ENCODE results near the gene CLSTN3.

GRCh38 chr12:7171854-7172253 lies 41.7 kb downstream of the CLSTN3 start:
- no peak for TF ChIP-seq POLR2AphosphoS5 (IDR thresholded peaks at IDR 0.05; ENCODE audit: low read depth, low read length)
- TF ChIP-seq, protein P1, sequence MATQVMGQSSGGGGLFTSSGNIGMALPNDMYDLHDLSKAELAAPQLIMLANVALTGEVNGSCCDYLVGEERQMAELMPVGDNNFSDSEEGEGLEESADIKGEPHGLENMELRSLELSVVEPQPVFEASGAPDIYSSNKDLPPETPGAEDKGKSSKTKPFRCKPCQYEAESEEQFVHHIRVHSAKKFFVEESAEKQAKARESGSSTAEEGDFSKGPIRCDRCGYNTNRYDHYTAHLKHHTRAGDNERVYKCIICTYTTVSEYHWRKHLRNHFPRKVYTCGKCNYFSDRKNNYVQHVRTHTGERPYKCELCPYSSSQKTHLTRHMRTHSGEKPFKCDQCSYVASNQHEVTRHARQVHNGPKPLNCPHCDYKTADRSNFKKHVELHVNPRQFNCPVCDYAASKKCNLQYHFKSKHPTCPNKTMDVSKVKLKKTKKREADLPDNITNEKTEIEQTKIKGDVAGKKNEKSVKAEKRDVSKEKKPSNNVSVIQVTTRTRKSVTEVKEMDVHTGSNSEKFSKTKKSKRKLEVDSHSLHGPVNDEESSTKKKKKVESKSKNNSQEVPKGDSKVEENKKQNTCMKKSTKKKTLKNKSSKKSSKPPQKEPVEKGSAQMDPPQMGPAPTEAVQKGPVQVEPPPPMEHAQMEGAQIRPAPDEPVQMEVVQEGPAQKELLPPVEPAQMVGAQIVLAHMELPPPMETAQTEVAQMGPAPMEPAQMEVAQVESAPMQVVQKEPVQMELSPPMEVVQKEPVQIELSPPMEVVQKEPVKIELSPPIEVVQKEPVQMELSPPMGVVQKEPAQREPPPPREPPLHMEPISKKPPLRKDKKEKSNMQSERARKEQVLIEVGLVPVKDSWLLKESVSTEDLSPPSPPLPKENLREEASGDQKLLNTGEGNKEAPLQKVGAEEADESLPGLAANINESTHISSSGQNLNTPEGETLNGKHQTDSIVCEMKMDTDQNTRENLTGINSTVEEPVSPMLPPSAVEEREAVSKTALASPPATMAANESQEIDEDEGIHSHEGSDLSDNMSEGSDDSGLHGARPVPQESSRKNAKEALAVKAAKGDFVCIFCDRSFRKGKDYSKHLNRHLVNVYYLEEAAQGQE (IDR thresholded peaks at IDR 0.05; ENCODE audit: insufficient read depth in 1 of 2, low read depth in 2 of 2, low read length in 2 of 2) = no peak
- no peak for TF ChIP-seq TAF1 (IDR thresholded peaks at IDR 0.05; ENCODE audit: borderline replicate concordance, insufficient read depth, low read length)
- no peak for TF ChIP-seq SIN3A (IDR thresholded peaks at IDR 0.05; ENCODE audit: borderline replicate concordance, insufficient read depth, low read length)

Measured in PFSK-1 (cell line).